TTC549 (cell line): Measurements from ENCODE around the gene DNAH10.

Experiments used
- FAIRE-seq: peaks from 2 replicates; lab custom pipeline; 2012; peaks lifted over from hg19 to GRCh38; lab: Jason Lieb, UNC

Gene DNAH10

GRCh38 chr12:123949770-123950165, 187.7 kb downstream of the DNAH10 start:
- no peak for FAIRE-seq

- no peak for FAIRE-seq
Observed at GRCh38 chr12:123950476-123951349, 188.6 kb downstream of the DNAH10 start.

- FAIRE-seq = no peak
Observed at GRCh38 chr12:123951467-123951866, 189.4 kb downstream of the DNAH10 start.

GRCh38 chr12:123952037-123952436, 189.9 kb downstream of the DNAH10 start:
- no peak for FAIRE-seq

GRCh38 chr12:123954647-123955350, 192.7 kb downstream of the DNAH10 start:
- no peak for FAIRE-seq

- no peak for FAIRE-seq
Observed at GRCh38 chr12:123956249-123956648, 194.1 kb downstream of the DNAH10 start.

- FAIRE-seq = no peak
Observed at GRCh38 chr12:123957196-123957595, 195.1 kb downstream of the DNAH10 start.

GRCh38 chr12:123958462-123958861, 196.4 kb downstream of the DNAH10 start:
- no peak for FAIRE-seq

GRCh38 chr12:123958876-123959275, 196.8 kb downstream of the DNAH10 start:
- no peak for FAIRE-seq

- no peak for FAIRE-seq
Observed at GRCh38 chr12:123960029-123960735, 198.1 kb downstream of the DNAH10 start.

- no peak for FAIRE-seq
Observed at GRCh38 chr12:123960856-123961255, 198.8 kb downstream of the DNAH10 start.

GRCh38 chr12:123961585-123962345, 199.7 kb downstream of the DNAH10 start:
- no peak for FAIRE-seq

GRCh38 chr12:123962513-123962912, 200.4 kb downstream of the DNAH10 start:
- FAIRE-seq = no peak

GRCh38 chr12:123963821-123964220, 201.7 kb downstream of the DNAH10 start:
- no peak for FAIRE-seq

GRCh38 chr12:123965382-123965781, 203.3 kb downstream of the DNAH10 start:
- FAIRE-seq = no peak

GRCh38 chr12:123966596-123966995, 204.5 kb downstream of the DNAH10 start:
- no peak for FAIRE-seq

GRCh38 chr12:123967121-123967586, 205.1 kb downstream of the DNAH10 start:
- FAIRE-seq = no peak

GRCh38 chr12:123971449-123971769, 209.3 kb downstream of the DNAH10 start:
- no peak for FAIRE-seq

GRCh38 chr12:123971770-123972456, 209.8 kb downstream of the DNAH10 start:
- FAIRE-seq = no peak

- FAIRE-seq = no peak
Observed at GRCh38 chr12:123972457-123973401, 210.6 kb downstream of the DNAH10 start, which contains the start of the genes CCDC92 and ZNF664. Gene CCDC92, minus strand, starts transcription at chr12:123972831. Its CDS starts 28,526 bp downstream, at chr12:123944305. Gene ZNF664, plus strand, starts transcription at chr12:123973215. Its CDS starts 38,930 bp downstream, at chr12:124012145.
